GM13977 (cell line): ENCODE measurements around the gene VSIG8.

Source experiments
- DNase-seq: peaks from one replicate; pipeline ENCODE4 v3.0.0; 2012; ENCODE audit warnings: low spot score
- in situ Hi-C: fragments of 300-500 bp; cut with MboI; formaldehyde crosslinking; loops from one replicate; pipeline ENCODE4 v1.12.0; 2022; ENCODE audit warnings: low sequenced_read_pairs, low pct_unique_long_range_greater_than_20kb, mixed read lengths, inconsistent platforms; ENCODE audit not compliant: unreplicated experiment
- TF ChIP-seq, protein P1 (sequence below): IDR thresholded peaks from 2 replicates; pipeline ENCODE4 v1.5.1; 2012; ENCODE audit warnings: mild to moderate bottlenecking, control low read depth; ENCODE audit not compliant: insufficient read depth; ENCODE audit errors: extremely low read depth, missing control alignments

Gene VSIG8

DNA sequence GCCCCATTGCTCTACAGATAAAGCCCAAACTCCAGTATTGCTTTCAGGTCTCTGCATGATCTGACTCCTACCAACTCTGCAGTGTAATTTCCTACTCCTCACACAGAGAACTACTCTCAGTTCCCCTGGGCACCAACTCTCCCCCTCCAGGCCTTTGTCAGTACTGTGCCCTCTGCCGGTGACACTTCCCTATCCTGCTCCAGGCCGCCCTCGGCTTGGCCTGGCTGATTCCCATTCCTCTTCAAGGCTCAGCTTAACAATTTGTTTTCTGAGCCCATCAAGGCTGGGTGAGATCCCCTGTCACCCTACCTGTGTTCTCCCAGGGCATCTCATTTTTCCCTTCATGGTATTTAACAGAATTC lies 33.2 kb downstream of the VSIG8 start:
- peak; percentile 49 for DNase-seq
- in situ Hi-C loops, result no loop called here
- TF ChIP-seq, protein P1, sequence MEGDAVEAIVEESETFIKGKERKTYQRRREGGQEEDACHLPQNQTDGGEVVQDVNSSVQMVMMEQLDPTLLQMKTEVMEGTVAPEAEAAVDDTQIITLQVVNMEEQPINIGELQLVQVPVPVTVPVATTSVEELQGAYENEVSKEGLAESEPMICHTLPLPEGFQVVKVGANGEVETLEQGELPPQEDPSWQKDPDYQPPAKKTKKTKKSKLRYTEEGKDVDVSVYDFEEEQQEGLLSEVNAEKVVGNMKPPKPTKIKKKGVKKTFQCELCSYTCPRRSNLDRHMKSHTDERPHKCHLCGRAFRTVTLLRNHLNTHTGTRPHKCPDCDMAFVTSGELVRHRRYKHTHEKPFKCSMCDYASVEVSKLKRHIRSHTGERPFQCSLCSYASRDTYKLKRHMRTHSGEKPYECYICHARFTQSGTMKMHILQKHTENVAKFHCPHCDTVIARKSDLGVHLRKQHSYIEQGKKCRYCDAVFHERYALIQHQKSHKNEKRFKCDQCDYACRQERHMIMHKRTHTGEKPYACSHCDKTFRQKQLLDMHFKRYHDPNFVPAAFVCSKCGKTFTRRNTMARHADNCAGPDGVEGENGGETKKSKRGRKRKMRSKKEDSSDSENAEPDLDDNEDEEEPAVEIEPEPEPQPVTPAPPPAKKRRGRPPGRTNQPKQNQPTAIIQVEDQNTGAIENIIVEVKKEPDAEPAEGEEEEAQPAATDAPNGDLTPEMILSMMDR, result peak; percentile 14

DNA sequence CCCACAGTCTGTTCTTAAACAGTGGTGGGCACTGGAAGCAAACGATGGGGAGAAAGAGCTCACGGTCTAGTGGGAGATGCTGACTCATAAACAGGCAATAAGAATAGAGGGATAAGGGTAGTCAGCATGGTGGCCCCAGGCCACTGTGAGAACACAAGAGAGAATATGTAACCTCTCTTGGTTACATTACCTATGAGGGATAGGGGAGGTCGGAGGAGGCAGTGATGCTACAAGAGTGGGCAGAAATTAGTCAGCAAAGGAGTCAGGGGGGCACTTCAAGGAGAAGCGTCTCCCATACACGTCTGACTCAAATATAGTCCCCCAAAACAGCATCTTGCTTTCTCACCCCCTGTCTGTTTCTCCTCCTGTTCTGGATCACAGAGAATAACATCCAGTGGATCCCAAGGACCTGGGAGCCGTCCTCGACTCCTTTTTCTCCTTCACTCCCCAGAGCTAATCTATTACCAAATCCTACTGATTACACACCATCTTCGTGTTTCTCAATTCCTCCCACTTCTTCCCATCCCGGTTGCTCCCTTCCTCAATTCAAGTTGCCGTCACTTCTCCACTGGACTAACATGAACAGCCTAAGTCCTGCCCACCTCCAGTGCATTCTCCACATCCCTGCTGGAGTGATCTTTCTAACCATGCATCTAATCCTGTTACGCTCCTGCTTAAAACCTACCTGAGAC lies 33.7 kb downstream of the VSIG8 start:
- no peak for DNase-seq
- in situ Hi-C loops, result no loop called here
- TF ChIP-seq, protein P1, result no peak

DNA sequence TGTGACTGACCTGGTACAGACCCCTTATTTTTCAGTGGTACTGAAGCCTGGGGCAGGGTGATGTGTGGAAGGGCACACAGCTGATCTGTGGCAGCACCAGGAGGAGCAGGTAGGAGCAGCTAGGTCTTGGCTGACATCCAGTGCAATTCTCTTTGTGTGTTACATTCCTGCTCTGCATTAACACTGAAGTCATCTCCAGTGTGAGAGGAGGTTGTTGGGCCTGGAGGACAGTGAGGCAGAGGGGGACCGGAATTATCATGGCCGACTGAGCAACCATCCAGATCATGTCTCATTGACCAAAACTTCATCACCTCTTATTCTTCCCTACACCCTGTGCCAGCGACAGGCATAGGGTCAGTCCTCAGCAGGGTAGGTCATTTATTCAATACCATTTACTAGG lies 34.3 kb downstream of the VSIG8 start:
- DNase-seq, result no peak
- in situ Hi-C loops, result no loop called here

DNA sequence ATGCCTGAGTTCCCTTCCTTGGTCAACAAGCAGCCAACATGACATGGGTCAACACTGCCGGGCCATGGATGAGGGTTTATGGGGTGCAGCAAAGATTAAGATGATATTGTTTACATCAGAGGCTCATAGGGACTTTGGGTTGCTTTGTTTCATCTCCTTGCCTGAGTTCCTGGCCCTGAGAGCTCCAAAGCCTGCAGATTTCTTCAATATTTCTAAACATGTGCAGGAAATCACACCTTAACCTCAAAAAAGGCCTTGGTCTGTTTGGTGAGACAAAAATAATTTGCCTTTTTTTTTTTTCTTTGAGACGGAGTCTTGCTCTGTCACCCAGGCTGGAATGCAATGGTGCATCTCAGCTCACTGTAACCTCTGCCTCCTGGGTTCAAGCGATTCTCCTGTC lies 34.9 kb downstream of the VSIG8 start:
- in situ Hi-C loops, result no loop called here
- DNase-seq, result no peak
- TF ChIP-seq, protein P1, result no peak

More for the DNA sequence above, 34.3 kb downstream of the VSIG8 start:
- TF ChIP-seq, protein P1, result no peak

DNA sequence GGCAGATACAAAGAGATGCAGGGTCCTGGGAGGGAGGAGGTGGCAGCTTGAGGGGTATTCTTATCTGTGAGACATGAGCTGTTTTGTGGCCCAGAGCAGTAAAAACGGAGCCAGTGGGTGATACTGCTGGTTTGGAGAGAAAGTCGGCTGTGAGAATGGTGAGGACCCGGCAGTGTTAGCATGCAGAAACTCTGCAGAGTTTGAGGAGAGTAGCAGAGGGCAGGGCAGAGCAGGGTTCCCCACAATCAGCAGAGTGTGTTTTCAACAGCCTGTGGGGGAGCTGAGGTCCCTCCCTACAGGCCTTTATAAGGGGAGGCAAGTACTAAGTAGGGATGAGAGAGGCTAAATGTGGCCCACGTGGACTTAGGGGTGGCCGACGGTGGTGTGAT lies 35.4 kb downstream of the VSIG8 start:
- DNase-seq, result no peak
- TF ChIP-seq, protein P1, result no peak
- in situ Hi-C loops, result no loop called here

DNA sequence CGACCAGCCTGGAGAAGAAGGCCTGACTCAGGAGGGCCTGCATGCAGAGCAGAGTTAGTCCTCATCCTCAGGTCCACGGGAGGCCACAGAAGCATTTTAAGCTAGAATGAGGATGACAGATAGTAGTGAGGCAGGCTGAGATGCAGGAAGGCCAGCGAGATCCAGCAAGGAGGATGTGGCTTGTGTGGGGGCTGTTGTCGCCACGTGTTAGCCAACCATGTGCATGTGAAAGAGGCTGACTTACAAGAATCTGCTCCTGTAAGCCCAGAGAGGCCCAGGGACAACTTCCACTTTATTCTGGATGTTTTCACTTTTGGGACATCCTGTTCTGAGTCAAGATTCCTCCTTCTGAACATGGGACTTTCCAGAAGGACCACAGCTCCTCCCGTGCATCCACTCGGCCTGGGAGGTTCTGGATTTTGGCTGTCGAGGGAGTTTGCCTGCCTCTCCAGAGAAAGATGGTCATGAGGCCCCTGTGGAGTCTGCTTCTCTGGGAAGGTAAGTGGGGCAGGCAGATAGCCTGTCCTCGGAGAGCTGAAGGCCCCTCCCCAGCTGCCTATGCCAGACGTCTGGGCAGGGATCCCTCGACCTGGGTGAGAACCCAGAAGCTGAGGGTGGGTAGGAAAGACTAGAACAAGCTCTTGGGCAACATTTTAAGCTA lies 35.9 kb downstream of the VSIG8 start, which contains the start of gene SLAMF8:
Gene SLAMF8 (plus strand): TSS at position 433 of the 661 bp plus-strand sequence. CDS start 26 bp downstream, at position 459.
- DNase-seq, result peak; percentile 43
- in situ Hi-C loops, result no loop called here
- TF ChIP-seq, protein P1, result no peak
